GM19455 (cell line): Measurements from ENCODE around the gene PARD3.

Experiments
- ATAC-seq: cut with Tn5 transposase; IDR thresholded peaks from one replicate; pipeline ENCODE4 v1.9.1; 2021; ENCODE audit not compliant: unreplicated experiment

The PARD3 gene

GRCh38 chr10:34121125-34121753, 693.9 kb downstream of the PARD3 start:
- no peak for ATAC-seq

GRCh38 chr10:34119456-34119855, 695.6 kb downstream of the PARD3 start:
- ATAC-seq = no peak

GRCh38 chr10:34116681-34117271, 698.3 kb downstream of the PARD3 start:
- ATAC-seq = no peak

GRCh38 chr10:34116220-34116641, 698.9 kb downstream of the PARD3 start:
- no peak for ATAC-seq

GRCh38 chr10:34114914-34115313, 700.2 kb downstream of the PARD3 start:
- ATAC-seq = no peak

- ATAC-seq = no peak
These were observed 701.4 kb downstream of the PARD3 start for GRCh38 chr10:34113504-34114225.

- ATAC-seq = no peak
These were observed 702.8 kb downstream of the PARD3 start for GRCh38 chr10:34112171-34112782.

GRCh38 chr10:34111179-34111578, 703.9 kb downstream of the PARD3 start:
- ATAC-seq = no peak

GRCh38 chr10:34109952-34110702, 705.0 kb downstream of the PARD3 start:
- ATAC-seq = no peak

GRCh38 chr10:34109495-34109894, 705.6 kb downstream of the PARD3 start:
- ATAC-seq = no peak

- no peak for ATAC-seq
These were observed 707.2 kb downstream of the PARD3 start for GRCh38 chr10:34107626-34108516.

GRCh38 chr10:34106356-34106885, 708.7 kb downstream of the PARD3 start:
- ATAC-seq = no peak

GRCh38 chr10:34104829-34105572, 710.1 kb downstream of the PARD3 start:
- ATAC-seq = no peak

- ATAC-seq = no peak
These were observed 712.1 kb downstream of the PARD3 start for GRCh38 chr10:34102893-34103506.

GRCh38 chr10:34102237-34102673, 712.8 kb downstream of the PARD3 start:
- ATAC-seq = no peak

GRCh38 chr10:34101001-34101400, 714.1 kb downstream of the PARD3 start:
- no peak for ATAC-seq

GRCh38 chr10:34098821-34099567, 716.1 kb downstream of the PARD3 start:
- ATAC-seq = no peak

- no peak for ATAC-seq
These were observed 717.4 kb downstream of the PARD3 start for GRCh38 chr10:34097682-34098081.
